ENCODE data around the gene CAPZB. TPM values are rescaled to one million over a fixed set of nuclear protein-coding genes. Genes with fewer than 3 reads are reported as not detected.

Gene CAPZB
- total RNA-seq, 1 donor from 2014 or later: 326 TPM

DNA sequence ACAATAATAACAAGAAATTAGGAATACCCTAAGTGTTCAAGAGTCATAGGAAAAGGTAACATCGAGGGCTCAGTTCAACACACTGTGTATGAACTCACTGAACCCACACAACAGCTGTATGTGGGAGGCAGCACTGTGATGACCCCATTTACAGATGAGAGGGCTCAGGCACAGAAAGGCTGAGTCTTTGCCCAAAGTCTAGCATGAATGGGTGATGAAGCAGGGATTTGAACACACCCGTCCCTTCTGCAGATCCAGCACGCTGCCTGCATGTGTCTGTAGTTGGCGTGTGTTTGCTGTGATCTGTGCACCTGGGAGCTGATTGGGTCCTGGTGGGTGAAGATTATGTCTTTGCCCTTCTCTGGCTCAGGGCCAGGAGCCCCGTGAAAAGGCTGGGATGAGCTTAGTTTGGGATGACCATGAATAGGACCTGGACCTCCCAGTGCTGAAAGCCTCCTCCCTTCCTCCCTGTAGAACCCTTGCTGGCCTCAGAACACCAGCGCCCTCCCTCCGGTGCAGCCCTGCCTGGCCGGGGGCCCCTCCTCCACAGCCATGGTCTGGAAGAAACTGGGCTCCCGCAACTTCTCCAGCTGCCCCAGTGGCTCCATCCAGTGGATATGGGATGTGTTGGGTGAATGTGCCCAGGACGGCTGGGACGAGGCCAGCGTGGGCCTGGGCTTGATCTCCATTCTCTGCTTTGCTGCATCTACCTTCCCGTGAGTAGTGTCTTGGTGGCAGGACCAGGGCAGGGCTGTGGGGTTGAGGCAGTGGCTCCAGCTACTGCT lies 168.0 kb downstream of the CAPZB start:
- no peak for DNase-seq
- H3K9me3 Mint-ChIP-seq (ENCODE audit: unreplicated experiment): peaks cover 12% of the 10 kb centered on the region
- H3K27me3 Mint-ChIP-seq (ENCODE audit: unreplicated experiment): peaks cover 9% of the 10 kb centered on the region
- no peak overlapping the region for H3K4me3 Mint-ChIP-seq (ENCODE audit: unreplicated experiment)
- no peak overlapping the region for H3K27ac Mint-ChIP-seq (ENCODE audit: unreplicated experiment)
- TF ChIP-seq, protein P1, sequence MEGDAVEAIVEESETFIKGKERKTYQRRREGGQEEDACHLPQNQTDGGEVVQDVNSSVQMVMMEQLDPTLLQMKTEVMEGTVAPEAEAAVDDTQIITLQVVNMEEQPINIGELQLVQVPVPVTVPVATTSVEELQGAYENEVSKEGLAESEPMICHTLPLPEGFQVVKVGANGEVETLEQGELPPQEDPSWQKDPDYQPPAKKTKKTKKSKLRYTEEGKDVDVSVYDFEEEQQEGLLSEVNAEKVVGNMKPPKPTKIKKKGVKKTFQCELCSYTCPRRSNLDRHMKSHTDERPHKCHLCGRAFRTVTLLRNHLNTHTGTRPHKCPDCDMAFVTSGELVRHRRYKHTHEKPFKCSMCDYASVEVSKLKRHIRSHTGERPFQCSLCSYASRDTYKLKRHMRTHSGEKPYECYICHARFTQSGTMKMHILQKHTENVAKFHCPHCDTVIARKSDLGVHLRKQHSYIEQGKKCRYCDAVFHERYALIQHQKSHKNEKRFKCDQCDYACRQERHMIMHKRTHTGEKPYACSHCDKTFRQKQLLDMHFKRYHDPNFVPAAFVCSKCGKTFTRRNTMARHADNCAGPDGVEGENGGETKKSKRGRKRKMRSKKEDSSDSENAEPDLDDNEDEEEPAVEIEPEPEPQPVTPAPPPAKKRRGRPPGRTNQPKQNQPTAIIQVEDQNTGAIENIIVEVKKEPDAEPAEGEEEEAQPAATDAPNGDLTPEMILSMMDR (IDR thresholded peaks at IDR 0.05; ENCODE audit: partially characterized antibody, unreplicated experiment): no peak
- no peaks in the 10 kb centered on the region for H3K36me3 Mint-ChIP-seq (ENCODE audit: unreplicated experiment)
- peaks cover 25% of the 10 kb centered on the region for H3K4me1 Mint-ChIP-seq (ENCODE audit: low read depth, unreplicated experiment)

DNA sequence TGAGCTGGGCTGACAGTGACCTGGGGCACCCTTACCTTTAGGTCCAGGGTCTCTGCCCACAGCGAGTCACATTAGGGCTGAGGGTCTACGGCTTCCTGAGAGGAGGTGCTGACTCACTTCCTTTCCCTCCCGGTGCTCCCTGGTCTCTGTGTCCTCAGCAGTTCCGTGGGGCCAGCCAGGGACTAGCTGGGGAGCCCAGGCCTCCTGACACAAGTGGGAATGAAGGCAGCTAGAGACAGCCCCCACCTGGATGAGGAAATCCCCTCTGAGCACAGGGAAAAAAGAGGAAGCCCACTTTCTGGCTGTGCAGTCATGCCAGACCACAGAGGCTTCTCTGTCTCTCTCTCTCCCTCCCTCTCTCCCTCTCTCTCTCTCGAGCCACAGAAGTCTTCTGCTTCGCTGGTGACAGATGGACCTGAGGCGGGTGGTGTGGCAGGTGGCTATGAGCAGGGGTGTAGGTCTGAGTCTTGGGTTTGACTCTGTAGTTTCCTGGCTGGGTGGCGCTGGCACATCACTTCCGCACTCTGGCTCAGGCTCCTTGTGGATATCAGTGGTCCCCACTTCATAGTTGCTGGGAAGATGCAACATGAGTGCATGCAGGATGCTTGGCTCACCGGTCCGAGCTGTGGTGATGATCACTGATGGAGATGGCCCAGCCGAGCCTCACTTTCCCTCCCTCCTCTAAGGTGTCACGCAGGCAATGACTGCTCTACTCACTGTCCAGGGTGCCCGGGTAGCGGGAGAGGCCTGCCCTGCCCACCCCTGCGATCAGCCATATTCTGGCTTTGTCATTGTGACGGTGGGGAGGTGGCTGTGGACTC lies 169.8 kb downstream of the CAPZB start:
- Mint-ChIP-seq H3K36me3 (ENCODE audit: unreplicated experiment) (no peaks in the 10 kb centered on the region), H3K4me1 (ENCODE audit: low read depth, unreplicated experiment) (peaks cover 30% of the 10 kb centered on the region), H3K9me3 (ENCODE audit: unreplicated experiment) (peaks cover 14% of the 10 kb centered on the region), H3K27ac (ENCODE audit: unreplicated experiment) (peak overlapping the region; percentile 92), H3K4me3 (ENCODE audit: unreplicated experiment) (peak overlapping the region; percentile 73), H3K27me3 (ENCODE audit: unreplicated experiment) (peaks cover 9% of the 10 kb centered on the region)
- TF ChIP-seq, protein P1 (IDR thresholded peaks at IDR 0.05; ENCODE audit: partially characterized antibody, unreplicated experiment): no peak
- peak; percentile 52 for DNase-seq

DNA sequence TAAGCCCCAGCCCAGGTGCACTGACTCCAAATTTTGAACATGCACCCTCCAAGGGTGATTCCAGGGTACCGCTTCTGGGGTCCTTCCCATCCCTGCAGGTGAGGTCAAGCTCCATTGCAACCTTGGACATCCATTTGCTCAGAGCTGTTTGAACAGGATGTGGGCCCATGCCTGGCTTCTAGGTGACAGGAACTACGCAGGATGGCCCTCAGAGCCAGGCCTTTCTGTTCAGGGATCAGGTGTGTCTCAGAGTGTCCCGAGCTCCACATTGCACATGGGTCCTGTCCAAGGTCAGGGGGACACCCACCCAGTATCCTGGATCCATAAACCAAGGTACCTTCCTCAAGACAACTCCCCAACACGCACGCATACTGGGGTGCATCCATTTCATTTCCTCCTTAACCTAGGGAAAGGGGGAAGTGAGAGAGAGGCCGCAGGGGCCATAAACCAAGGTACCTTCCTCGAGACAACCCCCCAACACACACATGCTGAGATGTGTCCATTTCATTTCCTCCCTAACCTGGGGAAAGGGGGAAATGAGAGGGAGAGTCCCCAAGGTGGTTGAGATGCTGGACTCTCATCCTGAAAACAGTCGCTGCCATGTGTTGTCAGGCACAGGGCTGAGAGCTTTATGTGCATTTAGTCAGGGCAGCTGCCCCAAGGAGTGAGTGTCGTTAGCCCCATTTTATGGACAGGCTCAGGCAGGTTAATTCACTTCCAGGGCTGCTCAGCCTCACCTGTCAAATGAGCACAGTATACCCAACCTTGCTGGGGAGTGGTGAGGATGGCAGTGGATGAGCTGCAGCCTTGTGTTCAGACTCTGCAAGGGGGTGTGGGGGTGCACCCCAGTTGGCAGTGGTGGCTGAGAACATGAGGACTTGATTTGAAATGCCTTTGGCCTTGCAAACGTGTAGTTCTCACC lies 171.1 kb downstream of the CAPZB start:
- Mint-ChIP-seq H3K4me3 (ENCODE audit: unreplicated experiment) (no peak overlapping the region), H3K4me1 (ENCODE audit: low read depth, unreplicated experiment) (peaks cover 30% of the 10 kb centered on the region), H3K9me3 (ENCODE audit: unreplicated experiment) (peaks cover 16% of the 10 kb centered on the region), H3K27ac (ENCODE audit: unreplicated experiment) (no peak overlapping the region), H3K27me3 (ENCODE audit: unreplicated experiment) (peaks cover 9% of the 10 kb centered on the region), H3K36me3 (ENCODE audit: unreplicated experiment) (no peaks in the 10 kb centered on the region)
- no peak for DNase-seq
- TF ChIP-seq, protein P1 (IDR thresholded peaks at IDR 0.05; ENCODE audit: partially characterized antibody, unreplicated experiment): no peak

DNA sequence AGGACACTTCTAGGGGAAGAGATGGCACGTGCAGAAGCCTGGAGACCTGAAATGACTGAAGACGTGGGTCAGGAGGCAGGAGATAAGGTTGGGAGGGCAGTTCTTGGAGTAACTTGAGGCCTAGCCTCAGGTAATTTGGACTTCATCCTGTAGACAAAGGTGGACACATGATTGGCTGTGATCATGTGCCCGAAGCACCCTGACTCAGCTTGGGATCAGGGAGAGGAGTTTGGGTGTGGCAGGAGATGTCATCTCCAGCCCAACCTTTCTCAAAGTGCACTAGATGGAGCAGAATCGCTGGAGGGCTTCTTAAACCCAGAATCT lies 171.7 kb downstream of the CAPZB start:
- peak overlapping the region; percentile 87 for H3K4me3 Mint-ChIP-seq (ENCODE audit: unreplicated experiment)
- no peak for DNase-seq
- TF ChIP-seq, protein P1 (IDR thresholded peaks at IDR 0.05; ENCODE audit: partially characterized antibody, unreplicated experiment): no peak
- H3K9me3 Mint-ChIP-seq (ENCODE audit: unreplicated experiment): peaks cover 15% of the 10 kb centered on the region
- H3K36me3 Mint-ChIP-seq (ENCODE audit: unreplicated experiment): no peaks in the 10 kb centered on the region
- H3K27me3 Mint-ChIP-seq (ENCODE audit: unreplicated experiment): peaks cover 9% of the 10 kb centered on the region
- H3K4me1 Mint-ChIP-seq (ENCODE audit: low read depth, unreplicated experiment): peaks cover 24% of the 10 kb centered on the region
- H3K27ac Mint-ChIP-seq (ENCODE audit: unreplicated experiment): peak overlapping the region; percentile 69
